HepG2 (cell line): ENCODE measurements around the gene GLDC. TPM values are rescaled to one million over a fixed set of nuclear protein-coding genes. Genes with fewer than 3 reads are reported as not detected.

Source experiments
- AKAP8 ChIP-seq: sonication (generic); formaldehyde crosslinking; IDR thresholded peaks from 2 replicates; pipeline ENCODE4 v1.5.1; 2020; ENCODE audit warnings: mild to moderate bottlenecking, missing genetic modification reagents
- ATF1 ChIP-seq: IDR thresholded peaks from 2 replicates; pipeline ENCODE4 v1.6.1; 2016; ENCODE audit warnings: mild to moderate bottlenecking, control low read depth
- FOSL1 ChIP-seq: sonication (generic); formaldehyde crosslinking; IDR thresholded peaks from 2 replicates; pipeline ENCODE4 v1.9.0; 2021; ENCODE audit warnings: missing genetic modification reagents, borderline replicate concordance
- SOX5 ChIP-seq: IDR thresholded peaks from 2 replicates; pipeline ENCODE4 v1.6.1; 2016; ENCODE audit warnings: borderline replicate concordance
- ZNF446 ChIP-seq: sonication (generic); formaldehyde crosslinking; IDR thresholded peaks from 2 replicates; pipeline ENCODE4 v1.5.0; 2020; ENCODE audit warnings: mild to moderate bottlenecking, missing genetic modification reagents
- ZNF598 ChIP-seq: sonication (generic); formaldehyde crosslinking; IDR thresholded peaks from 2 replicates; pipeline ENCODE4 v1.5.1; 2020; ENCODE audit warnings: mild to moderate bottlenecking, missing genetic modification reagents, borderline replicate concordance
- ZNF776 ChIP-seq: sonication (generic); formaldehyde crosslinking; IDR thresholded peaks from 2 replicates; pipeline ENCODE4 v1.4.0; 2020; ENCODE audit warnings: mild to moderate bottlenecking, missing genetic modification reagents
- polyA plus RNA-seq, 8 experiments: library from polyadenylated mRNA; depleted of rRNA in 3 of 8; stranded (reverse) in 7 of 8; unstranded in 1 of 8; fragments of >200 nt; fragmentation: Illumina TruSeq in 4 of 8; extraction: Trizol in 4 of 8; gene quantifications; 2 replicates each; pipeline versions ENCODE4 v1.2.1 to v1.2.3, GENCODE V29; 2011 to 2016; ENCODE audit warnings: low read depth in 4 of 8, missing spikeins in 1 of 8, mixed read lengths in 1 of 8; ENCODE audit not compliant: insufficient read depth in 1 of 8
- total RNA-seq, 5 experiments: library from RNA; depleted of rRNA; stranded (reverse); fragments of >200 nt; fragmentation: Illumina TruSeq; extraction: Trizol; gene quantifications; 2 replicates each; pipeline ENCODE4 v1.2.3, GENCODE V29; 2016; ENCODE audit warnings: low read depth in 1 of 5
- TF ChIP-seq, protein P1 (sequence below), 2 experiments: sonication (generic) in 1 of 2; formaldehyde crosslinking in 1 of 2; IDR thresholded peaks; 2 replicates each; pipeline versions ENCODE4 v1.5.1 to v1.6.1; 2011 to 2020; ENCODE audit warnings: borderline replicate concordance in 1 of 2, low read depth in 1 of 2, low read length in 1 of 2, mild to moderate bottlenecking in 1 of 2, missing genetic modification reagents in 1 of 2, moderate library complexity in 1 of 2
- TF ChIP-seq, protein P2 (sequence below): sonication (generic); formaldehyde crosslinking; conservative IDR thresholded peaks from 2 replicates; pipeline ENCODE4 v1.4.0; 2020; ENCODE audit warnings: mild to moderate bottlenecking, missing genetic modification reagents, moderate library complexity
- TF ChIP-seq, protein P3 (sequence below), 2 experiments: sonication (generic) in 1 of 2; formaldehyde crosslinking in 1 of 2; IDR thresholded peaks; 2 replicates each; pipeline versions ENCODE4 v1.6.1 to v1.9.0; 2014 to 2022; ENCODE audit warnings: antibody characterized with exemption in 1 of 2, borderline replicate concordance in 1 of 2, inconsistent platforms in 1 of 2, low read depth in 1 of 2, missing genetic modification reagents in 1 of 2
- TF ChIP-seq, protein P4 (sequence below): sonication (generic); formaldehyde crosslinking; IDR thresholded peaks from 2 replicates; pipeline ENCODE4 v1.8.0; 2022; ENCODE audit warnings: mild to moderate bottlenecking, missing genetic modification reagents, moderate library complexity
- TF ChIP-seq, protein P5 (sequence below): sonication (generic); formaldehyde crosslinking; IDR thresholded peaks from 2 replicates; pipeline ENCODE4 v1.4.0; 2020; ENCODE audit warnings: missing genetic modification reagents

Gene GLDC
- total and polyA plus RNA-seq, 2 of the 13 experiments (the other 11 are each of a cell fraction or from before 2014, with no cell fraction given), result 59.3 to 115 TPM

DNA sequence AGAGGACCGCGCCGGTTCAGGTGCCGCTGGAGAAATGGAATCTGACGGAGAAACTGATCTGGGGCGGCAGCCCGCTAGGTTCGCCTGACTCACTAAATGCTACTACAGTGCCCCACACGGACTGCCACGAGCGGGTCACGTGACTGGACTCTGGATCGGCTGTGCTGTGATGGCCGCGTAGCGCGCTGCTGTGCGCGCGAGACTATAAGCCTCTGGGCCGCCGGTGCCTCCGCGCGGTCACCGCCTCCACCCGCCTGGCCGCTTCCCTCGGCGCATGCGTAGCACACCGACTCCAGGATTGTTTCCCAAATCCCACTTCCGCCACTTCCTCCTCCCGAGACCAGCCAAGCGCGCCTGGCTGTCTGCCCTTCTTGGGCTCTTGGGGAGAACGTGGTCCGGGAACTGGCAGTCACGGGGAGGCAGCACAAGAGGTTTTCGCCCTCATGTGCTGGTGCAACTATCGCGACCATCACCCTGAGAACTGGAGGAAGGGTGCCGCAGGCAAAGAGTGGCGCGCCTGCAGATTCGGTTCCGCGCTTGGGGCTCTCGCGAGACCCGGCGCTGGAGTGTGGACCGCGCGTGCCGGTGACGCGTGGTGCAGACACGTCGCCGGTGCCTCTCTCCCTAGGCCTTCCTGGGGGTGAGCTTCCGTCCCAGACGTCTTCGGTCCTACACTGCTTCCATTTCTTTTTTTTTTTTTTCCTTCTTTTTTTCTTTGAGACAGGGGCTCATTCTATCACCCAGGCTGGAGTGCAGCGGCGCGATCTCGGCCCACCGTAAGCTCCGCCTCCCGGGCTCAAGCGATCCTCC, 35.8 kb upstream of the GLDC start (continued):
- TF ChIP-seq, protein P1, sequence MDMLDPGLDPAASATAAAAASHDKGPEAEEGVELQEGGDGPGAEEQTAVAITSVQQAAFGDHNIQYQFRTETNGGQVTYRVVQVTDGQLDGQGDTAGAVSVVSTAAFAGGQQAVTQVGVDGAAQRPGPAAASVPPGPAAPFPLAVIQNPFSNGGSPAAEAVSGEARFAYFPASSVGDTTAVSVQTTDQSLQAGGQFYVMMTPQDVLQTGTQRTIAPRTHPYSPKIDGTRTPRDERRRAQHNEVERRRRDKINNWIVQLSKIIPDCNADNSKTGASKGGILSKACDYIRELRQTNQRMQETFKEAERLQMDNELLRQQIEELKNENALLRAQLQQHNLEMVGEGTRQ (IDR thresholded peaks at IDR 0.05; ENCODE audit: low read depth, low read length), result peak; percentile 98
- TF ChIP-seq, protein P1 (CRISPR knock-in tag; IDR thresholded peaks at IDR 0.05; ENCODE audit: borderline replicate concordance), result peak; percentile 94; the same call in 1 of the 2 replicates
- TF ChIP-seq FOSL1 (CRISPR knock-in tag) (0 out of 2 replicates have a peak, but pooled peaks have one; percentile 42), ATF1 (CRISPR knock-in tag) (peak; percentile 82), AKAP8 (peak; percentile 27; the same call in 1 of the 2 replicates), ZNF446 (CRISPR knock-in tag) (peak; percentile 85), ZNF598 (peak; percentile 33), SOX5 (peak; percentile 47; the same call in 1 of the 2 replicates), ZNF776 (CRISPR knock-in tag) (peak; percentile 93)
- TF ChIP-seq, protein P2, sequence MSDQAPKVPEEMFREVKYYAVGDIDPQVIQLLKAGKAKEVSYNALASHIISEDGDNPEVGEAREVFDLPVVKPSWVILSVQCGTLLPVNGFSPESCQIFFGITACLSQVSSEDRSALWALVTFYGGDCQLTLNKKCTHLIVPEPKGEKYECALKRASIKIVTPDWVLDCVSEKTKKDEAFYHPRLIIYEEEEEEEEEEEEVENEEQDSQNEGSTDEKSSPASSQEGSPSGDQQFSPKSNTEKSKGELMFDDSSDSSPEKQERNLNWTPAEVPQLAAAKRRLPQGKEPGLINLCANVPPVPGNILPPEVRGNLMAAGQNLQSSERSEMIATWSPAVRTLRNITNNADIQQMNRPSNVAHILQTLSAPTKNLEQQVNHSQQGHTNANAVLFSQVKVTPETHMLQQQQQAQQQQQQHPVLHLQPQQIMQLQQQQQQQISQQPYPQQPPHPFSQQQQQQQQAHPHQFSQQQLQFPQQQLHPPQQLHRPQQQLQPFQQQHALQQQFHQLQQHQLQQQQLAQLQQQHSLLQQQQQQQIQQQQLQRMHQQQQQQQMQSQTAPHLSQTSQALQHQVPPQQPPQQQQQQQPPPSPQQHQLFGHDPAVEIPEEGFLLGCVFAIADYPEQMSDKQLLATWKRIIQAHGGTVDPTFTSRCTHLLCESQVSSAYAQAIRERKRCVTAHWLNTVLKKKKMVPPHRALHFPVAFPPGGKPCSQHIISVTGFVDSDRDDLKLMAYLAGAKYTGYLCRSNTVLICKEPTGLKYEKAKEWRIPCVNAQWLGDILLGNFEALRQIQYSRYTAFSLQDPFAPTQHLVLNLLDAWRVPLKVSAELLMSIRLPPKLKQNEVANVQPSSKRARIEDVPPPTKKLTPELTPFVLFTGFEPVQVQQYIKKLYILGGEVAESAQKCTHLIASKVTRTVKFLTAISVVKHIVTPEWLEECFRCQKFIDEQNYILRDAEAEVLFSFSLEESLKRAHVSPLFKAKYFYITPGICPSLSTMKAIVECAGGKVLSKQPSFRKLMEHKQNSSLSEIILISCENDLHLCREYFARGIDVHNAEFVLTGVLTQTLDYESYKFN (CRISPR knock-in tag), result peak; percentile 75
- TF ChIP-seq, protein P3, sequence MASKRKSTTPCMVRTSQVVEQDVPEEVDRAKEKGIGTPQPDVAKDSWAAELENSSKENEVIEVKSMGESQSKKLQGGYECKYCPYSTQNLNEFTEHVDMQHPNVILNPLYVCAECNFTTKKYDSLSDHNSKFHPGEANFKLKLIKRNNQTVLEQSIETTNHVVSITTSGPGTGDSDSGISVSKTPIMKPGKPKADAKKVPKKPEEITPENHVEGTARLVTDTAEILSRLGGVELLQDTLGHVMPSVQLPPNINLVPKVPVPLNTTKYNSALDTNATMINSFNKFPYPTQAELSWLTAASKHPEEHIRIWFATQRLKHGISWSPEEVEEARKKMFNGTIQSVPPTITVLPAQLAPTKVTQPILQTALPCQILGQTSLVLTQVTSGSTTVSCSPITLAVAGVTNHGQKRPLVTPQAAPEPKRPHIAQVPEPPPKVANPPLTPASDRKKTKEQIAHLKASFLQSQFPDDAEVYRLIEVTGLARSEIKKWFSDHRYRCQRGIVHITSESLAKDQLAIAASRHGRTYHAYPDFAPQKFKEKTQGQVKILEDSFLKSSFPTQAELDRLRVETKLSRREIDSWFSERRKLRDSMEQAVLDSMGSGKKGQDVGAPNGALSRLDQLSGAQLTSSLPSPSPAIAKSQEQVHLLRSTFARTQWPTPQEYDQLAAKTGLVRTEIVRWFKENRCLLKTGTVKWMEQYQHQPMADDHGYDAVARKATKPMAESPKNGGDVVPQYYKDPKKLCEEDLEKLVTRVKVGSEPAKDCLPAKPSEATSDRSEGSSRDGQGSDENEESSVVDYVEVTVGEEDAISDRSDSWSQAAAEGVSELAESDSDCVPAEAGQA (IDR thresholded peaks at IDR 0.05; ENCODE audit: low read depth), result peak; percentile 80
- TF ChIP-seq, protein P3 (CRISPR knock-in tag; IDR thresholded peaks at IDR 0.05; ENCODE audit: borderline replicate concordance), result peak; percentile 2; the same call in 1 of the 2 replicates
- TF ChIP-seq, protein P4, sequence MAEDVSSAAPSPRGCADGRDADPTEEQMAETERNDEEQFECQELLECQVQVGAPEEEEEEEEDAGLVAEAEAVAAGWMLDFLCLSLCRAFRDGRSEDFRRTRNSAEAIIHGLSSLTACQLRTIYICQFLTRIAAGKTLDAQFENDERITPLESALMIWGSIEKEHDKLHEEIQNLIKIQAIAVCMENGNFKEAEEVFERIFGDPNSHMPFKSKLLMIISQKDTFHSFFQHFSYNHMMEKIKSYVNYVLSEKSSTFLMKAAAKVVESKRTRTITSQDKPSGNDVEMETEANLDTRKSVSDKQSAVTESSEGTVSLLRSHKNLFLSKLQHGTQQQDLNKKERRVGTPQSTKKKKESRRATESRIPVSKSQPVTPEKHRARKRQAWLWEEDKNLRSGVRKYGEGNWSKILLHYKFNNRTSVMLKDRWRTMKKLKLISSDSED, result no peak
- TF ChIP-seq, protein P5, sequence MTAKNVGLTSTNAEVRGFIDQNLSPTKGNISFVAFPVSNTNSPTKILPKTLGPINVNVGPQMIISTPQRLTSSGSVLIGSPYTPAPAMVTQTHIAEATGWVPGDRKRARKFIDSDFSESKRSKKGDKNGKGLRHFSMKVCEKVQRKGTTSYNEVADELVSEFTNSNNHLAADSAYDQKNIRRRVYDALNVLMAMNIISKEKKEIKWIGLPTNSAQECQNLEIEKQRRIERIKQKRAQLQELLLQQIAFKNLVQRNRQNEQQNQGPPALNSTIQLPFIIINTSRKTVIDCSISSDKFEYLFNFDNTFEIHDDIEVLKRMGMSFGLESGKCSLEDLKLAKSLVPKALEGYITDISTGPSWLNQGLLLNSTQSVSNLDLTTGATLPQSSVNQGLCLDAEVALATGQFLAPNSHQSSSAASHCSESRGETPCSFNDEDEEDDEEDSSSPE (CRISPR knock-in tag), result peak; percentile 88
